Neural cell (in vitro differentiated cells): ENCODE results near the gene UBTF. TPM values are rescaled to one million over a fixed set of nuclear protein-coding genes. Genes with fewer than 3 reads are reported as not detected.

Source experiments
- H2AFZ ChIP-seq: fragments of 200-600, 300-800 bp; sonication (generic), shearing (Covaris generic); 2 replicates; pipeline ENCODE4 v1.6.0; 2014; ENCODE audit warnings: low read depth, mild to moderate bottlenecking, antibody characterized with exemption, low read length, moderate library complexity
- H3F3A ChIP-seq: fragments of 200-600 bp; shearing (Covaris generic); 2 replicates; pipeline ENCODE4 v1.6.1; 2016; ENCODE audit warnings: mild to moderate bottlenecking, moderate library complexity, mixed read lengths, antibody characterized with exemption, low read length; ENCODE audit not compliant: insufficient read depth, poor library complexity, severe bottlenecking
- H3K27ac ChIP-seq: fragments of 200-600, 300-800 bp; sonication (generic), shearing (Covaris generic); 2 replicates; pipeline ENCODE4 v1.5.1; 2014; ENCODE audit warnings: mild to moderate bottlenecking, low read length, moderate library complexity
- H3K27me3 ChIP-seq: fragments of 300-800, 200-600 bp; sonication (generic), shearing (Covaris generic); 2 replicates; pipeline ENCODE4 v1.6.0; 2014; ENCODE audit warnings: mild to moderate bottlenecking, low read depth, low read length, moderate library complexity; ENCODE audit not compliant: insufficient read depth
- H3K36me3 ChIP-seq: fragments of 300-800, 200-600 bp; sonication (generic), shearing (Covaris generic); 2 replicates; pipeline ENCODE4 v1.5.1; 2014; ENCODE audit warnings: mild to moderate bottlenecking, antibody characterized with exemption, low read length, moderate library complexity; ENCODE audit not compliant: insufficient read depth
- H3K4me2 ChIP-seq: fragments of 300-800, 200-600 bp; sonication (generic), shearing (Covaris generic); 2 replicates; pipeline ENCODE4 v1.6.0; 2014; ENCODE audit warnings: mild to moderate bottlenecking, low read length
- H3K4me3 ChIP-seq: fragments of 300-800, 200-600 bp; sonication (generic), shearing (Covaris generic); 2 replicates; pipeline ENCODE4 v1.5.1; 2014; ENCODE audit warnings: mild to moderate bottlenecking, low read length, moderate library complexity
- H3K79me2 ChIP-seq: fragments of 200-600 bp; shearing (Covaris generic); replicated peaks from 2 replicates; pipeline ENCODE4 v1.6.0; 2014; ENCODE audit warnings: mild to moderate bottlenecking, low read length, moderate library complexity; ENCODE audit not compliant: insufficient read depth
- H3K9ac ChIP-seq: fragments of 300-800, 200-600 bp; sonication (generic), shearing (Covaris generic); 2 replicates; pipeline ENCODE4 v1.6.1; 2016; ENCODE audit warnings: mild to moderate bottlenecking, low read length, mixed read lengths
- H3K9me2 ChIP-seq: fragments of 200-600 bp; shearing (Covaris generic); 2 replicates; pipeline ENCODE4 v1.6.1; 2016; ENCODE audit warnings: mild to moderate bottlenecking, low read length, mixed read lengths; ENCODE audit not compliant: insufficient read depth
- H3K9me3 ChIP-seq: fragments of 200-600, 300-800 bp; sonication (generic), shearing (Covaris generic); 2 replicates; pipeline ENCODE4 v1.6.1; 2016; ENCODE audit warnings: mild to moderate bottlenecking, mixed run types, low read length, moderate library complexity, mixed read lengths
- H4K20me1 ChIP-seq: fragments of 200-600 bp; shearing (Covaris generic); 2 replicates; pipeline ENCODE4 v1.6.1; 2016; ENCODE audit warnings: mild to moderate bottlenecking, mixed run types; ENCODE audit not compliant: insufficient read depth
- CTCF ChIP-seq: fragments of 450-650 bp; IDR thresholded peaks from 2 replicates; pipeline ENCODE4 v1.5.1; 2014; ENCODE audit warnings: antibody characterized with exemption, mild to moderate bottlenecking, moderate library complexity; ENCODE audit not compliant: poor library complexity, severe bottlenecking
- EP300 ChIP-seq: fragments of 450-650 bp; conservative IDR thresholded peaks from 2 replicates; pipeline ENCODE4 v1.6.1; 2014; ENCODE audit warnings: antibody characterized with exemption, mild to moderate bottlenecking, moderate library complexity; ENCODE audit not compliant: poor library complexity, severe bottlenecking
- EZH2 ChIP-seq: fragments of 200-600, 300-800 bp; shearing (Covaris generic), sonication (generic); IDR thresholded peaks from 2 replicates; pipeline ENCODE4 v1.6.1; 2014; ENCODE audit warnings: antibody characterized with exemption, low read length, borderline replicate concordance, mild to moderate bottlenecking; ENCODE audit not compliant: insufficient read depth, poor library complexity, severe bottlenecking
- MXI1 ChIP-seq: fragments of 450-650 bp; conservative IDR thresholded peaks from 2 replicates; pipeline ENCODE4 v1.6.1; 2014; ENCODE audit warnings: antibody characterized with exemption, mild to moderate bottlenecking; ENCODE audit not compliant: poor library complexity, severe bottlenecking
- POLR2AphosphoS5 ChIP-seq: IDR thresholded peaks from 2 replicates; pipeline ENCODE4 v1.6.1; 2012
- RAD21 ChIP-seq: fragments of 450-650 bp; conservative IDR thresholded peaks from 2 replicates; pipeline ENCODE4 v1.6.1; 2014; ENCODE audit warnings: antibody characterized with exemption, mild to moderate bottlenecking, moderate library complexity
- REST ChIP-seq: IDR thresholded peaks from 2 replicates; pipeline ENCODE4 v1.6.1; 2012; ENCODE audit warnings: borderline replicate concordance
- TAF1 ChIP-seq: IDR thresholded peaks from 2 replicates; pipeline ENCODE4 v1.6.1; 2012; ENCODE audit warnings: low read depth
- polyA plus RNA-seq: library from polyadenylated mRNA; depleted of rRNA; stranded (reverse); fragments of >200 nt; gene quantifications from 2 replicates; pipeline ENCODE4 v1.2.3, GENCODE V29; 2014

UBTF gene
- polyA plus RNA-seq, 1 donor from 2014 or later = 73.8 TPM

- Histone ChIP-seq H3K9ac (peak overlapping the region; percentile 99), H3K36me3 (no peaks in the 10 kb centered on the region), H3K9me2 (no peaks in the 10 kb centered on the region), H2AFZ (peak overlapping the region; percentile 30), H3K27me3 (no peaks in the 10 kb centered on the region), H4K20me1 (peaks cover 10% of the 10 kb centered on the region), H3K4me2 (peak overlapping the region; percentile 93), H3K79me2 (peaks cover 14% of the 10 kb centered on the region), H3K9me3 (no peaks in the 10 kb centered on the region), H3F3A (no peaks in the 10 kb centered on the region), H3K4me3 (peak overlapping the region; percentile 97), H3K27ac (peak overlapping the region; percentile 96)
- TF ChIP-seq POLR2AphosphoS5 (peak; percentile 1), CTCF (peak; percentile 45), RAD21 (no peak), EP300 (no peak), REST (peak; percentile 41), TAF1 (no peak), EZH2 (no peak), MXI1 (peak; percentile 10)
Measured at GRCh38 chr17:44222112-44222869, 2.8 kb upstream of the UBTF start.

- H3K36me3 ChIP-seq = no peaks in the 10 kb centered on the region
- H2AFZ ChIP-seq = peak overlapping the region; percentile 30
- peaks cover 19% of the 10 kb centered on the region for H3K79me2 ChIP-seq
- peak overlapping the region; percentile 99 for H3K9ac ChIP-seq
- H3K9me3 ChIP-seq = no peaks in the 10 kb centered on the region
- H3K27me3 ChIP-seq = no peaks in the 10 kb centered on the region
- H3K4me2 ChIP-seq = peak overlapping the region; percentile 93
- TF ChIP-seq RAD21 = no peak
- TF ChIP-seq POLR2AphosphoS5 = peak; percentile 68
- H3K4me3 ChIP-seq = peak overlapping the region; percentile 97
- H3K27ac ChIP-seq = peak overlapping the region; percentile 96
- H3K9me2 ChIP-seq = no peaks in the 10 kb centered on the region
- H4K20me1 ChIP-seq = peaks cover 15% of the 10 kb centered on the region
- H3F3A ChIP-seq = no peaks in the 10 kb centered on the region
Measured at GRCh38 chr17:44221862-44222111, 2.3 kb upstream of the UBTF start.
